Left colon (tissue), 2 donors: ENCODE data around the gene PHF23. TPM values are rescaled to one million over a fixed set of nuclear protein-coding genes. Genes with fewer than 3 reads are reported as not detected.

Experiments
- ATAC-seq: fragments of 200-7000 bp; cut with Tn5 transposase; one replicate; pipeline ENCODE4 v1.9.1; 2020; ENCODE audit warnings: mild to moderate bottlenecking, moderate library complexity
- DNase-seq, 2 donors: peaks; one replicate each; pipeline ENCODE4 v3.0.0-alpha.2; 2020
- intact Hi-C, 2 donors: fragments of 100-400 bp; cut with DNase I in 1 of 2; cut with micrococcal nuclease in 1 of 2; formaldehyde crosslinking; loops; one replicate each; pipeline versions ENCODE4 v1.11.2 to v1.14.0; 2022; cut with DNase I, micrococcal nuclease
- long read RNA-seq: library from polyadenylated mRNA; unstranded; transcript quantifications from one replicate; pipeline ENCODE4 v2.0.0, GENCODE V29; 2021
- total RNA-seq, 2 donors: library from RNA; stranded (reverse); fragmentation: NEBNext Ultra II Directional; extraction: Animal tissue kit (Norgen Biotek cat#: 25700); gene quantifications; one replicate each; pipeline ENCODE4 v1.2.1, GENCODE V29; 2021
- donor health status: DM: no; HTN: no; CAD: no.
- donor health status: DM: yes; HTN: yes; CAD: no.

The PHF23 gene
- total RNA-seq, result 10 to 100 TPM; 33.9 to 44.1 TPM
- long read RNA-seq, transcript PHF23-201 (5 exons, 2,037 nt), result major isoform, 20 of 26 reads
- long read RNA-seq, partial matches to known transcripts, result 3 of 26 reads
- long read RNA-seq, other reads (novel, unspliced or antisense), result 1 of 26 reads

DNA sequence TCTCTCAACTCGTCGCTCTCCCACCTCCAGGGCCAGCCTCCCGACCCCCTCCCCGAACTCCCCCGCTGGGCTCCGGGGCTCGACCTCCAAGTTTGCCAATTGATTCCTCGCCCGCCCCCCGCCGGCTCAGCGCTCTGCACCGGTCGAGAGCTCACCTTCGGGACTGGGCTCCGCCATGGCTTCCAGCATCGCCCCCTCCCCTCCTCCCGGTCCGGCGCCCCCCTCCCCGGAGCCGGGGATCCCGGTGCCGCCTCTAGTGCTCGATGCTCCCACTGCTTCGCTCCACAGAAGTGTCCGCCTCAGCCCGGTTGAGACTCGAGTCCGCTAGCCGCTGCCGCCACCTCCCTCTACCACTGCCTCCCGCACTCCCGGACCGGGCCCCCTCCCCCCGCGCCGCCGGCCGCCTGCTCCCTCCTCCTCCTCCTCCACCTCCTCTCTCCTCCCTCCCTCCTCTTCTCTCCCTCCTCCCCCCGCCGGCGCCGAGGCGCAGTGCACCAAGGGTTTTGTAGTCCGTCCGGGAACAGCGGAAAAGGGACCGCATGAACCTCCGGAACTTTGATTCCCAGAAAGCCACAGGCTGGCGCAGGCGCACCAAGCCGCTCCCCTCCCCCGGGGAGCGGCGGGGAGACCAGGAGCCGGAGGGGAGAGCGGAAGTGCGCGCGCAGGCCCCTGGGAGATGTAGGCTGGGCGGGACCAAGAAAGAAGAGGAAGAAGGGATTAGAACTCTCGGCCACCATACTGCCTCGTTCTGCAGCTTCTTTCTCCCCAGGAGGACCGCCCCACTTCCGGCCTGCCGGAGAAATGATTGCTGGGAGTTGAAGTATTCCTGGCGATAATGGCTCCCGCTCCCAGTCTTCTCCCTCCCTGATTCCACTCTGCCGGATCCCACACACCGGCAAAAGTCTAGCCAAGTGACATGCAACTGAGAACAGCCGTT lies at the start of gene PHF23:
PHF23 (minus strand) TSS at position 367 of the 937 bp plus-strand sequence; CDS start at position 189, 178 bp downstream.
- ATAC-seq (peak; percentile 62), DNase-seq (peak; percentile 98 to 100)
- intact Hi-C loops, result no loop called here

DNA sequence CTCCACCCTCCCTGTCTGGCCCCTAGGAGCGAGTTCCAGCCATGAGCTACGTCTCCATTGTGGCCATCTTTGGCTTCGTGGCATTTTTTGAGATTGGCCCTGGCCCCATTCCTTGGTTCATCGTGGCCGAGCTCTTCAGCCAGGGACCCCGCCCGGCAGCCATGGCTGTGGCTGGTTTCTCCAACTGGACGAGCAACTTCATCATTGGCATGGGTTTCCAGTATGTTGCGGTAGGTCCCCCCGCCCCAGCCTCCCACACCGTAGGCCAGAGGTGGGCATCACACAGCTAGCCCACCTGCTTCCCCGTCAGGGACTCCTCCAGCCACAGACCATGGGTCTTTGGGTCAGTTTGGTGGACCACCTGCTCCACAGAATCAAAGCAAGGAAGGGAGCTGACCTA lies 46.4 kb upstream of the PHF23 start:
- ATAC-seq, result no peak
- no peak for DNase-seq
- intact Hi-C loops, result no loop called here

DNA sequence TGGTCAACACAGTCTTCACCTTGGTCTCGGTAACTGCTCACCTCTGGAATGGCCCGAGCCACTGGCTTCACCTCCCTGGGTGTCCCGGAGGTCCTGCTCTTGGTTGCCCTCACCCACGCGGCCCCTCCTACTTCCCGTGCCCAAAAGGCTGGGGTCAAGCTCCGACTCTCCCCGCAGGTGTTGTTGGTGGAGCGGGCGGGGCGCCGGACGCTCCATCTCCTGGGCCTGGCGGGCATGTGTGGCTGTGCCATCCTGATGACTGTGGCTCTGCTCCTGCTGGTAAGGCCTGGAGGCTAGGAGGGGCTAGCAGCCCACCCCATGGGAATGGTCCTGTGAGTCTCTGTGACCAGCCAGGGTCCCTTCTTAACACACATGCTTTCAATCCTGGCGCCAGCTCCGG lies 45.7 kb upstream of the PHF23 start:
- intact Hi-C loops, result no loop called here
- DNase-seq (no peak), ATAC-seq (no peak)

DNA sequence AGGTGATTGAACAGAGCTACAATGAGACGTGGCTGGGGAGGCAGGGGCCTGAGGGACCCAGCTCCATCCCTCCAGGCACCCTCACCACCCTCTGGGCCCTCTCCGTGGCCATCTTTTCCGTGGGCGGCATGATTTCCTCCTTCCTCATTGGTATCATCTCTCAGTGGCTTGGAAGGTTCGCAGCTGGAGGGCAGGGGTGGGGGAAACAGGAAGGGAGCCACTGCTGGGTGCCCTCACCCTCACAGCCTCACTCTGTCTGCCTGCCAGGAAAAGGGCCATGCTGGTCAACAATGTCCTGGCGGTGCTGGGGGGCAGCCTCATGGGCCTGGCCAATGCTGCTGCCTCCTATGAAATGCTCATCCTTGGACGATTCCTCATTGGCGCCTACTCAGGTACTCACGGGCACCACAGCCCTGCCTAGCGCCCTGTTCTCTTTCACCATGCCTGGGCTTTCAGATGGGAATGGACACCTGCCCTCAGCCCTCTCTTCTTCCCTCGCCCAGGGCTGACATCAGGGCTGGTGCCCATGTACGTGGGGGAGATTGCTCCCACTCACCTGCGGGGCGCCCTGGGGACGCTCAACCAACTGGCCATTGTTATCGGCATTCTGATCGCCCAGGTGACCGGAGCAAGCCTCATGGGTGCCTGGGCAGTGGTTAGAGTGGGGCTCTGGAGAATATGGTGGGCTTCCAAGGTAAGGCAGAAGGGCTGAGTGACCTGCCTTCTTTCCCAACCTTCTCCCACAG lies 44.4 kb upstream of the PHF23 start:
- DNase-seq (no peak), ATAC-seq (no peak)
- intact Hi-C loops, result no loop called here

DNA sequence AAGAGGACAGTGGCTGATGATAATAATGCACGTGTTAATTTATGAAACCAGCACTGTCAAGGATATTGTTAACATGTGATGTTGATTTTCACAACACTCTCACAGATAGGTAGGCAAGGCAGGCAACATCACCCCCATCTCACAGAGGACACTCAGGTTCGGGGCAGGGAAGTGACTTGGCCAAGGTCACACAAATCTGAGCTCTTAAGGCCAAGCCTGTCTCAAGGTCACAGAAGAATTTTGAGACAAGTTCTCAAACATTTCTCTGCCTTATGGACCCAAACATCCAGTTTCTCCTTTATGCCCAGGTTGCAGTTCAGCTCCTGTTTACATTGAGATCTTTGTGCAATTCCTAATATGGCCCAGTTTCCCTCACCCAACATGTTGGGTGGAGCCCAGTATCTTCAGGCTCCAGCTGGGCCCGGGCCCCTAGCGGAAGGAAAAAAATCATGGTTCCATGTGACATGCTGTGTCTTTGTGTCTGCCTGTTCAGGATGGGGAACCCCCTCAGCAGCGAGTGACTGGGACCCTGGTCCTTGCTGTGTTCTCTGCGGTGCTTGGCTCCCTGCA lies 43.6 kb upstream of the PHF23 start:
- ATAC-seq (no peak), DNase-seq (no peak)
- intact Hi-C loops, result no loop called here

DNA sequence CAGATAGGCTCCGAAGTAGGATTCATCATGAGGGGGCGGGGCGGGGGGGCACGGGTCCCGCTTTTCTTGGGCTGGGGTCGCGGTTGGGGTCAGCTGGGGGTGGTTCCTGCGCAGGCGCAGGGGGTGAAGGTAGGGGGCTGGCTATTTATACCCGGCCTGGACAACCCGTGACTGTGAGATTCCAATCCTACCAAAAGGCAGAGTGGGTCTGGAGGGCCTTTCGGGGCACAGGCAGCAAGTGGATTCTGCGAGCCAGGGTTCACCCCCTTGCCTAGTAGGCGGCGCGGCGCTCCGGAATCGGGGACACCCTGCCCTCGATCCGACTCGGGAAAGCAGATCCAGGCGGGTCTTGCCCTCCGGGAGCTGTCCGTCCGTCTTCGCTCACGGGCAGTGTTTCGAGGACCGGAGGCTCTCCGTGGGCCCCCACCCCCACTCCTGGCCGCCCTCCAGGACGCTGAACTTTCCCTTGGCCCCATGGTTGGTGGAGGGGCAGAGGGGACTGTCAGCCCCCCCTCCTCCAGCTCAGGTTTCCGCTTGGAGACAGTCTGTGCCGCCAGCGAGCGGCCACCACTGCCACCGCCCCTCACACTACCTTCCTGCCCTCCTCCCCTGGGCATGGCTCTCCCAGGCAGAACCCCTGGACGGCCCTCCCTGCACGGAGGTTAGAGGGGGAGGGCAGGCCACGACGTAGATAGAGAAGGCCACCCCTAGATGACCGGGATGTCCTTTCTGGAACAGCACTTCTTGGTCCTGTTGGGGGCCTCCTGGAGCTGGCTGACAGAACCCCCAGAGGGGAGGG lies 42.9 kb upstream of the PHF23 start:
- DNase-seq (peak; percentile 55 to 67), ATAC-seq (no peak)
- intact Hi-C loops, result loop anchor here in 1 of 2 donors (2.0 kb wide), 1 partner anchor 13 kb away; the partner anchor contains the start of gene YBX2

DNA sequence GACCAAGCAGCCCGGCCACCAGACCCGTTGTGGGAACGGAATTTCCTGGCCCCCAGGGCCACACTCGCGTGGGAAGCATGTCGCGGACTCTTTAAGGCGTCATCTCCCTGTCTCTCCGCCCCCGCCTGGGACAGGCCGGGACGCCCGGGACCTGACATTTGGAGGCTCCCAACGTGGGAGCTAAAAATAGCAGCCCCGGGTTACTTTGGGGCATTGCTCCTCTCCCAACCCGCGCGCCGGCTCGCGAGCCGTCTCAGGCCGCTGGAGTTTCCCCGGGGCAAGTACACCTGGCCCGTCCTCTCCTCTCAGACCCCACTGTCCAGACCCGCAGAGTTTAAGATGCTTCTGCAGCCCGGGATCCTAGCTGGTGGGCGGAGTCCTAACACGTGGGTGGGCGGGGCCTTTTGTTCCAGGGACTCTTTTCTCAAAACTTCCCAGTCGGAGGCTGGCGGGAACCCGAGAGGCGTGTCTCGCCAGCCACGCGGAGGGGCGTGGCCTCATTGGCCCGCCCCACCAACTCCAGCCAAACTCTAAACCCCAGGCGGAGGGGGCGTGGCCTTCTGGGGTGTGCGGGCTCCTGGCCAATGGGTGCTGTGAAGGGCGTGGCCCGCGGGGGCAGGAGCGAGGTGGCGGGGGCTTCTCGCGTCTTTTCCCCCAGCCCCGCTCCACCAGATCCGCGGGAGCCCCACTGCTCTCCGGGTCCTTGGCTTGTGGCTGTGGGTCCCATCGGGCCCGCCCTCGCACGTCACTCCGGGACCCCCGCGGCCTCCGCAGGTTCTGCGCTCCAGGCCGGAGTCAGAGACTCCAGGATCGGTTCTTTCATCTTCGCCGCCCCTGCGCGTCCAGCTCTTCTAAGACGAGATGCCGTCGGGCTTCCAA lies 42.1 kb upstream of the PHF23 start, which contains the start of gene SLC2A4:
SLC2A4 (plus strand) TSS at position 645 of the 879 bp plus-strand sequence; CDS start at position 862, 217 bp downstream.
- ATAC-seq (peak; percentile 83), DNase-seq (peak; percentile 96 to 98)
- intact Hi-C loops, result loop anchor here in 1 of 2 donors (2.0 kb wide), 1 partner anchor 13 kb away; the partner anchor contains the start of gene YBX2

DNA sequence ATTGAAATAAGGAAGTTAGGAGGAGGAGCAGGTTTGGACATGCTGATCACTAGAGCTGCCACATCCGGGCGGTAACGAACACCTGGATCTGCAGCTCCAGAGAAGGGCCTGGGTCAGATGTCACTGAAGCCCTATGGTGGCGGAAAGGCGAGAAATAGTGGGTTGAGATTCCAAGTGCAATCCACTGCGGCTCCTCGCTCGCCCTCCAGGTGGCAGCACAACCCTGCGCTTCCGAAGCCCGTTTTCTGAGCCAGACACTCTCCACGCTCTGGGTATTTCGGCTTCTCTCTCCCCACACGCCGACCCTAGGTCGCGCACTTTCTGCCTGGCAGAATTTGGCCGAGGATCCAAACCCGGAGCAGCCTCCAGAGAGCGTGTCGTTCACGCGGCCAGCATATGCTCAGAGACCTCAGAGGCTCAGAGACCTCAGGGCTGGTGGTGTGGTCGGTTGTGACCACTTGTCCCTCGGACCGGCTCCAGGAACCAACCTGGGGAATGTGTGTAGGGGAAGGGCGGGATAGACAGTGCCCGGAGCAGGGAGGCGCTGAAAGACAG lies 41.3 kb upstream of the PHF23 start:
- peak; percentile 73 for ATAC-seq

DNA sequence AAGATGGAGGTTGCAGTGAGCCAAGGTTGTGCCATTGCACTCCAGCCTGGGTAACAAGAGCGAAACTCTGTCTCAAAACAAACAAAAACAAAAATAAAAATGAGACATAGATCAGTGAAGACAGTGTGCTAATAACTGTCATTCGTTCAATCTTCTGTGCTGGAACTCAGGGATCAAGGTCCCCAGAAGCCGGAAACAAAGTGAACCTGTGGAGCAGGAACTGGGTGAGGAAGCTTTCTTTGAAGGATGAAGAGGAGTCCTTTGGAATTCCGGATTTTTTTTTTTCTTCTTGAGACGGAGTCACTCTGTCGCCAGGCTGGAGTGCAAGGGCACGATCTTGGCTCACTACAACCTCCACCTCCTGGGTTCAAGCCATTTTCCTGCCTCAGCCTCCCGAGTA lies 40.2 kb upstream of the PHF23 start:
- DNase-seq (peak; percentile 27 to 50), ATAC-seq (peak; percentile 51)
- intact Hi-C loops, result no loop called here

More for the DNA sequence above, 41.3 kb upstream of the PHF23 start:
- peak; percentile 78 to 89 for DNase-seq
- intact Hi-C loops, result loop anchor here in 1 of 2 donors (2.0 kb wide), 1 partner anchor 14 kb away; the partner anchor contains the start of gene YBX2

DNA sequence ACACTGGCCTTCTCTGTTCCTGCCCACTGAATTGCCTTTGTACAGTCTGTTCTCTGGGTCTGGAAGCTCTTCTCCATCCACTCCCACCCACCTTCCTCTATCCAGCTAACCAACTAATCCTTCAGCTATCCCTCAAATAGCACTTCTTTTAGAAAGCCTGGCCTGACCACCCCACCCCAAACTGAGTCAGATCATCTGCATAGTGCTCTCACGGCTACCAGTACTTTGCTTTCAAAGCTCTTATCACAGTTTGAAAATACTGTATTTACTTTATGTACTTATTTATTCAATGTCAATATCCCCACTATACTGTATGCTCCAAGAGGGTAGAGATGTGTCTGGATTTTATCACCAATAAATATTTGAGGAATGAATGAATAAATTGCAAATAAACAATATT lies 27.5 kb upstream of the PHF23 start:
- no peak for ATAC-seq
- intact Hi-C loops, result no loop called here
- DNase-seq, result no peak

DNA sequence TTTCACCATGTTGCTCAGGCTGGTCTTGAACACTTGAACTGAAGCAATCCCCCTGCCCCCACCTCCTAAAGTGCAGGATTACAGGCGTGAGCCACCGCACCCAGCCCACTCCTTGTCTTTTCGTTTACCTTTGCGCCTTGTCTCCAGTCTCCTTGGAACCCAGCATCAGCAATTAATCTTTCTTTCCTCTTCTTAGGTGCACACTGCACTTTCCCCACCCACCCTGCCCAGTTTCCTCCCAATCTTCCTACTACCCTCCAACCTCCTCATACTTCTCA lies 24.5 kb upstream of the PHF23 start:
- DNase-seq, result peak; percentile 68 to 75

DNA sequence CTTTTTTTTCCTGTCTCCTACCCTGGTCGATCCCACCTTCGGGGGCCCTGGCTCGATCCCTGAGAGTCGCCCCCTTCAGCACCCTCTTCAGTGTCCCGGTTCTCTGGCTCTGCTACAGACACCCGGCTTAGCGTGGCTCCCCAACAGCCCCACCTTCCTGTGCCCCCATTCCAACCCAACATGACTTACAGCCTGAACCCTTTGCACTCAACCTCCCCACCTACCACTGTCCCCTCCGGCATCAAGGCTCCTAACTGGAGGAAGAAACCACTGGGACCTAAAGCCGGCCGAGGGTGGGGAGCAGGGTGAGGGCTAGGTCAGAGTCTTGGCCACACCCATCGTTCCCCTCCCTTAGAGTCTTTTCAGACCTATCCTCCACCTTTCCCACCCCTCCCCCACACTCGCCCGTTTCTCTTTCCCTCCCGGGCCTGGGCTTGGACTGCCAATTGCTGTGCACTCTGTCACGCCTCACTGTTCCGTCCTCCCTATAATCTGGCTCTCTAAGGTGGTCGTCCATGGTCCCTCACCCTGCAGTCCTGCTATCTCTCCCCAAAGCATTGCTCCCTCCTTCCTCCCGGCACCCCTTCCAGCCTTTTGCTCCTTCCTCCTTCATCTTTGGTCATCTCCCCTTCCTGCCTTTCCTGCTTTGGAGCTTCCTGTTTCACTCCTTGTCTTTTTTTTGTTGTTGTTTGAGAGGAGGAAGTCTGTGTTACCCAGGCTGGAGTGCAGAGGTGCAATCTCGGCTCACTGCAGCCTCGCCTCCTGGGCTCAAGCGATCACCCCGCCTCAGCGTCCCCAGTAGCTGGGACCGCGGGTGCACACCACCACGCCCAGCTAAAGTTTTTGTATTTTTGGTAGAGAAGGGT lies 23.9 kb upstream of the PHF23 start:
- ATAC-seq (peak; percentile 56), DNase-seq (peak; percentile 96 to 97)
- intact Hi-C loops, result no loop called here

More for the DNA sequence above, 24.5 kb upstream of the PHF23 start:
- peak; percentile 22 for ATAC-seq
- intact Hi-C loops, result no loop called here

DNA sequence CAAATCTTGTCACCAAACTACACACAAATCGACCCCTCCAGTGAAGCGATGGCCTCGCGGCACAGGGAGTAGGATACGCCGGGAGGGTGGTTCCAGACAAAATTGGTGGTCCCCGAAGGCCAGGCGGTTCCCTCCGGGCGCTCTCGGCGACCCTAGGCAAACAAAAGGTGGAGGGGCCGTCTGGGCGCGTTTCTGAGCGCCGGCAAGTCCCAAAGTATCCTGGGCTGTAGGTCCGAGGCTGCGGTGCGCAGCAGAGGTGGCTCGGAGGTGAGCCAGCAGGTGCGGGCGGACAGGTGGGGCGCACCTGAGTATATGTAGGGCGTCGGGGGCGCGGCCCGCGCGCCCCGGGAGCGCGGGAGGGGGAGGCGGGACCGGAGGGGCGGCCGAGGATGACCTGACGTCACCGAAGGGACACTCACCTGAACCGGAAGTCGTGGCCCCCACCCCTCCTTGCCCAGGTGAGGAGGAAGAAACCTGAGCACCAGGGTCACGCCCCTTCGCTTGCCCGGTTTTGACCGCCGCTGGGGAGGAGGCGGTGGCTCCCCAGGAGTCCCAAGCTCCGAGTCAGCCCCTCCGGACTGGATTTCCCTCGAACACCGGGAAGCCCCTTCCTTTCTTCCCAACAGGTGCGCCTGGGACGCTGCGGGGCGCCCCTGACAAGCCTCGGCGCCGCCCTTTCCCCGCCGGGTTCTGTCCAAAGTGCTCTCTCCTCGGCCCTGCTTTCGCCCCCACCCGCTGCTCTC lies 23.1 kb upstream of the PHF23 start, which contains the start of gene CLDN7:
CLDN7 (minus strand) TSS at position 287 of the 743 bp plus-strand sequence. CDS start 435 bp downstream, outside the sequence.
- intact Hi-C loops, result no loop called here
- ATAC-seq, result peak; percentile 56
- DNase-seq, result peak; percentile 92 to 96

DNA sequence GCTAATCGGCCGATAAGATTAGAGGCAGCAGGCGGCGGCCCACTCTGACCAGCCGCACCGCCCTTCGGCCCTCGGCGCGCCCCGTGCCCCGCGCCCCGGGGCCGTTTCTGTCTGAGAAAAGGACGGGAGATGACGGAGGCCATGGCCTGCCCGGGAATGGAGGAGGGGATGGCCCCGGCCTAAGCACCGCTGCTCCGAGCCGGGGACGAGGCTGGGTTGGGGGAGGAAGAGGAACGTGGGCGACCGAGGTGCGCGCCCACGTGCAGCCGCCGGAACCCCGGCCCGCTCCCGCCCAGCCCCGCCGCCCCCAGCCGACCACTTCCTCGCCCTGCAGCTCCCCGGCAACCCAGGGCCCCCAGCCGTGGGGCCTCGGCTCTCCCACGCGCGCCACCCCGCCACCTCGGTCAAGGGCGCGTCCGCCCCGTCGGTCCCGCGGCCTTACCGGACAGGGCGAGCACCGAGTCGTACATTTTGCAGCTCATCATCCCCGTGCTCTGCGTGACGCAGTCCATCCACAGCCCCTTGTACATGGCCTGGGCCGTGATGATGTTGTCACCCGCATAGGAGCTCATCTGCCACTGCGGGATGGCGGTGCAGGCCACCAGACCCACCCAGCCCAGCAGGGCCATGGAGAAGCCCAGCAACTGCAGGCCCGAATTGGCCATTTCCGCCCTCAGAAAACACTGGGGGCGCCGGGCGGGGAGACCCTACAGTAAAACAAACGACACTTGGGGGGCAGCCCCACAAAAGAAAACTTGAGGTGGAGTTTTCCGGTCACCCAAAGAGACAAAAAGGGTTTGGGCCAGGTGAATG lies 22.3 kb upstream of the PHF23 start:
- DNase-seq (peak in 1 of 2 donors; percentile 35), ATAC-seq (no peak)
- intact Hi-C loops, result no loop called here
